Neural cell (in vitro differentiated cells): ENCODE measurements around the gene KCNS3. TPM values are rescaled to one million over a fixed set of nuclear protein-coding genes. Genes with fewer than 3 reads are reported as not detected.

Experiments
- H2AFZ ChIP-seq: fragments of 200-600, 300-800 bp; sonication (generic), shearing (Covaris generic); 2 replicates; pipeline ENCODE4 v1.6.0; 2014; ENCODE audit warnings: low read depth, mild to moderate bottlenecking, antibody characterized with exemption, low read length, moderate library complexity
- H3F3A ChIP-seq: fragments of 200-600 bp; shearing (Covaris generic); 2 replicates; pipeline ENCODE4 v1.6.1; 2016; ENCODE audit warnings: mild to moderate bottlenecking, moderate library complexity, mixed read lengths, antibody characterized with exemption, low read length; ENCODE audit not compliant: insufficient read depth, poor library complexity, severe bottlenecking
- H3K27ac ChIP-seq: fragments of 200-600, 300-800 bp; sonication (generic), shearing (Covaris generic); 2 replicates; pipeline ENCODE4 v1.5.1; 2014; ENCODE audit warnings: mild to moderate bottlenecking, low read length, moderate library complexity
- H3K27me3 ChIP-seq: fragments of 300-800, 200-600 bp; sonication (generic), shearing (Covaris generic); 2 replicates; pipeline ENCODE4 v1.6.0; 2014; ENCODE audit warnings: mild to moderate bottlenecking, low read depth, low read length, moderate library complexity; ENCODE audit not compliant: insufficient read depth
- H3K36me3 ChIP-seq: fragments of 300-800, 200-600 bp; sonication (generic), shearing (Covaris generic); 2 replicates; pipeline ENCODE4 v1.5.1; 2014; ENCODE audit warnings: mild to moderate bottlenecking, antibody characterized with exemption, low read length, moderate library complexity; ENCODE audit not compliant: insufficient read depth
- H3K4me2 ChIP-seq: fragments of 300-800, 200-600 bp; sonication (generic), shearing (Covaris generic); 2 replicates; pipeline ENCODE4 v1.6.0; 2014; ENCODE audit warnings: mild to moderate bottlenecking, low read length
- H3K4me3 ChIP-seq: fragments of 300-800, 200-600 bp; sonication (generic), shearing (Covaris generic); 2 replicates; pipeline ENCODE4 v1.5.1; 2014; ENCODE audit warnings: mild to moderate bottlenecking, low read length, moderate library complexity
- H3K79me2 ChIP-seq: fragments of 200-600 bp; shearing (Covaris generic); replicated peaks from 2 replicates; pipeline ENCODE4 v1.6.0; 2014; ENCODE audit warnings: mild to moderate bottlenecking, low read length, moderate library complexity; ENCODE audit not compliant: insufficient read depth
- H3K9ac ChIP-seq: fragments of 300-800, 200-600 bp; sonication (generic), shearing (Covaris generic); 2 replicates; pipeline ENCODE4 v1.6.1; 2016; ENCODE audit warnings: mild to moderate bottlenecking, low read length, mixed read lengths
- H3K9me2 ChIP-seq: fragments of 200-600 bp; shearing (Covaris generic); 2 replicates; pipeline ENCODE4 v1.6.1; 2016; ENCODE audit warnings: mild to moderate bottlenecking, low read length, mixed read lengths; ENCODE audit not compliant: insufficient read depth
- H3K9me3 ChIP-seq: fragments of 200-600, 300-800 bp; sonication (generic), shearing (Covaris generic); 2 replicates; pipeline ENCODE4 v1.6.1; 2016; ENCODE audit warnings: mild to moderate bottlenecking, mixed run types, low read length, moderate library complexity, mixed read lengths
- H4K20me1 ChIP-seq: fragments of 200-600 bp; shearing (Covaris generic); 2 replicates; pipeline ENCODE4 v1.6.1; 2016; ENCODE audit warnings: mild to moderate bottlenecking, mixed run types; ENCODE audit not compliant: insufficient read depth
- CTCF ChIP-seq: fragments of 450-650 bp; IDR thresholded peaks from 2 replicates; pipeline ENCODE4 v1.5.1; 2014; ENCODE audit warnings: antibody characterized with exemption, mild to moderate bottlenecking, moderate library complexity; ENCODE audit not compliant: poor library complexity, severe bottlenecking
- EP300 ChIP-seq: fragments of 450-650 bp; conservative IDR thresholded peaks from 2 replicates; pipeline ENCODE4 v1.6.1; 2014; ENCODE audit warnings: antibody characterized with exemption, mild to moderate bottlenecking, moderate library complexity; ENCODE audit not compliant: poor library complexity, severe bottlenecking
- EZH2 ChIP-seq: fragments of 200-600, 300-800 bp; shearing (Covaris generic), sonication (generic); IDR thresholded peaks from 2 replicates; pipeline ENCODE4 v1.6.1; 2014; ENCODE audit warnings: antibody characterized with exemption, low read length, borderline replicate concordance, mild to moderate bottlenecking; ENCODE audit not compliant: insufficient read depth, poor library complexity, severe bottlenecking
- MXI1 ChIP-seq: fragments of 450-650 bp; conservative IDR thresholded peaks from 2 replicates; pipeline ENCODE4 v1.6.1; 2014; ENCODE audit warnings: antibody characterized with exemption, mild to moderate bottlenecking; ENCODE audit not compliant: poor library complexity, severe bottlenecking
- POLR2AphosphoS5 ChIP-seq: IDR thresholded peaks from 2 replicates; pipeline ENCODE4 v1.6.1; 2012
- RAD21 ChIP-seq: fragments of 450-650 bp; conservative IDR thresholded peaks from 2 replicates; pipeline ENCODE4 v1.6.1; 2014; ENCODE audit warnings: antibody characterized with exemption, mild to moderate bottlenecking, moderate library complexity
- REST ChIP-seq: IDR thresholded peaks from 2 replicates; pipeline ENCODE4 v1.6.1; 2012; ENCODE audit warnings: borderline replicate concordance
- SMC3 ChIP-seq: fragments of 450-650 bp; conservative IDR thresholded peaks from 2 replicates; pipeline ENCODE4 v1.6.1; 2014; ENCODE audit warnings: antibody characterized with exemption, mild to moderate bottlenecking, moderate library complexity; ENCODE audit not compliant: poor library complexity
- TAF1 ChIP-seq: IDR thresholded peaks from 2 replicates; pipeline ENCODE4 v1.6.1; 2012; ENCODE audit warnings: low read depth
- polyA plus RNA-seq: library from polyadenylated mRNA; depleted of rRNA; stranded (reverse); fragments of >200 nt; gene quantifications from 2 replicates; pipeline ENCODE4 v1.2.3, GENCODE V29; 2014

Gene KCNS3
- polyA plus RNA-seq, 1 donor from 2014 or later, result 0.15 TPM

GRCh38 chr2:17846676-17847075, 31.8 kb upstream of the KCNS3 start:
- no peaks in the 10 kb centered on the region for H3K36me3 ChIP-seq
- no peak overlapping the region for H3K4me3 ChIP-seq
- H3K27me3 ChIP-seq, result no peaks in the 10 kb centered on the region
- no peak overlapping the region for H3K27ac ChIP-seq
- no peaks in the 10 kb centered on the region for H3K9me3 ChIP-seq
- no peaks in the 10 kb centered on the region for H3K79me2 ChIP-seq
- H4K20me1 ChIP-seq, result no peaks in the 10 kb centered on the region
- H2AFZ ChIP-seq, result no peak overlapping the region
- H3K4me2 ChIP-seq, result no peak overlapping the region
- no peaks in the 10 kb centered on the region for H3K9me2 ChIP-seq
- TF ChIP-seq SMC3, result no peak
- no peak for TF ChIP-seq RAD21
- TF ChIP-seq CTCF, result no peak
- no peak for TF ChIP-seq TAF1
- TF ChIP-seq EP300, result no peak
- TF ChIP-seq POLR2AphosphoS5, result no peak
- TF ChIP-seq EZH2, result no peak
- TF ChIP-seq MXI1, result no peak
- no peak for TF ChIP-seq REST
- no peaks in the 10 kb centered on the region for H3F3A ChIP-seq
- no peak overlapping the region for H3K9ac ChIP-seq

- Histone ChIP-seq H3K9me3 (no peaks in the 10 kb centered on the region), H3K4me2 (no peak overlapping the region), H3K27me3 (no peaks in the 10 kb centered on the region), H3F3A (no peaks in the 10 kb centered on the region), H3K9me2 (no peaks in the 10 kb centered on the region), H3K9ac (no peak overlapping the region), H3K27ac (no peak overlapping the region), H3K79me2 (no peaks in the 10 kb centered on the region), H4K20me1 (no peaks in the 10 kb centered on the region), H2AFZ (no peak overlapping the region), H3K36me3 (no peaks in the 10 kb centered on the region), H3K4me3 (no peak overlapping the region)
- TF ChIP-seq EP300 (no peak), TAF1 (no peak), SMC3 (no peak), POLR2AphosphoS5 (no peak), REST (no peak), EZH2 (no peak), CTCF (no peak), MXI1 (no peak), RAD21 (no peak)
These were observed 31.2 kb upstream of the KCNS3 start for GRCh38 chr2:17847236-17847635.
